ENCODE results near the gene TENT5A. TPM values are rescaled to one million over a fixed set of nuclear protein-coding genes. Genes with fewer than 3 reads are reported as not detected.
"Not testable (repeated sequence)": the region's sequence is repeated elsewhere in the genome, so short reads cannot be mapped to it uniquely, and the experiment has no call there.

Gene TENT5A
- total RNA-seq, 1 donor from 2014 or later: 9.2 TPM

- H3K36me3 ChIP-seq (ENCODE audit: control insufficient read depth, insufficient read depth, low read length): no peaks in the 10 kb centered on the region
- FAIRE-seq (no peak), DNase-seq (ENCODE audit: low read depth) (no peak)
- no peaks in the 10 kb centered on the region for H3K27me3 ChIP-seq (ENCODE audit: control insufficient read depth, insufficient read depth, low read length)
- TF ChIP-seq CTCF (IDR thresholded peaks at IDR 0.05; ENCODE audit: insufficient read depth, low read length, severe bottlenecking): no peak
- no peak overlapping the region for H3K4me3 ChIP-seq (ENCODE audit: low read depth, low read length)
Measured at GRCh38 chr6:81749707-81750106, 2.8 kb downstream of the TENT5A start.

- H3K4me3 ChIP-seq (ENCODE audit: low read depth, low read length): no peak overlapping the region
- TF ChIP-seq CTCF (IDR thresholded peaks at IDR 0.05; ENCODE audit: insufficient read depth, low read length, severe bottlenecking): no peak
- no peak for FAIRE-seq
Measured at GRCh38 chr6:81748994-81749393, 3.5 kb downstream of the TENT5A start.

GRCh38 chr6:81747327-81747726, 5.2 kb downstream of the TENT5A start:
- Histone ChIP-seq H3K4me3 (ENCODE audit: low read depth, low read length) (no peak overlapping the region), H3K36me3 (ENCODE audit: control insufficient read depth, insufficient read depth, low read length) (no peaks in the 10 kb centered on the region), H3K27me3 (ENCODE audit: control insufficient read depth, insufficient read depth, low read length) (no peaks in the 10 kb centered on the region)
- FAIRE-seq (no peak), DNase-seq (ENCODE audit: low read depth) (no peak)
- TF ChIP-seq CTCF (IDR thresholded peaks at IDR 0.05; ENCODE audit: insufficient read depth, low read length, severe bottlenecking): no peak

More at GRCh38 chr6:81748994-81749393, 3.5 kb downstream of the TENT5A start:
- H3K36me3 ChIP-seq (ENCODE audit: control insufficient read depth, insufficient read depth, low read length): no peaks in the 10 kb centered on the region
- no peaks in the 10 kb centered on the region for H3K27me3 ChIP-seq (ENCODE audit: control insufficient read depth, insufficient read depth, low read length)
- no peak for DNase-seq (ENCODE audit: low read depth)

GRCh38 chr6:81744131-81744530, 8.3 kb downstream of the TENT5A start:
- H3K4me3 ChIP-seq (ENCODE audit: low read depth, low read length): no peak overlapping the region
- DNase-seq (ENCODE audit: low read depth) (no peak), FAIRE-seq (no peak)
- H3K27me3 ChIP-seq (ENCODE audit: control insufficient read depth, insufficient read depth, low read length): no peaks in the 10 kb centered on the region
- TF ChIP-seq CTCF (IDR thresholded peaks at IDR 0.05; ENCODE audit: insufficient read depth, low read length, severe bottlenecking): no peak
- H3K36me3 ChIP-seq (ENCODE audit: control insufficient read depth, insufficient read depth, low read length): no peaks in the 10 kb centered on the region

- FAIRE-seq: no peak
- no peak overlapping the region for H3K4me3 ChIP-seq (ENCODE audit: low read depth, low read length)
- TF ChIP-seq CTCF (IDR thresholded peaks at IDR 0.05; ENCODE audit: insufficient read depth, low read length, severe bottlenecking): no peak
- H3K36me3 ChIP-seq (ENCODE audit: control insufficient read depth, insufficient read depth, low read length): no peaks in the 10 kb centered on the region
- no peak for DNase-seq (ENCODE audit: low read depth)
- no peaks in the 10 kb centered on the region for H3K27me3 ChIP-seq (ENCODE audit: control insufficient read depth, insufficient read depth, low read length)
Measured at GRCh38 chr6:81743649-81744048, 8.8 kb downstream of the TENT5A start.

GRCh38 chr6:81741689-81742088, 10.8 kb downstream of the TENT5A start:
- no peak for TF ChIP-seq CTCF (IDR thresholded peaks at IDR 0.05; ENCODE audit: insufficient read depth, low read length, severe bottlenecking)
- DNase-seq (ENCODE audit: low read depth) (no peak), FAIRE-seq (no peak)
- H3K27me3 ChIP-seq (ENCODE audit: control insufficient read depth, insufficient read depth, low read length): no peaks in the 10 kb centered on the region
- H3K36me3 ChIP-seq (ENCODE audit: control insufficient read depth, insufficient read depth, low read length): no peaks in the 10 kb centered on the region
- no peak overlapping the region for H3K4me3 ChIP-seq (ENCODE audit: low read depth, low read length)

- FAIRE-seq; H3K4me3 ChIP-seq (ENCODE audit: low read depth, low read length); H3K36me3 ChIP-seq (ENCODE audit: control insufficient read depth, insufficient read depth, low read length); H3K27me3 ChIP-seq (ENCODE audit: control insufficient read depth, insufficient read depth, low read length); DNase-seq (ENCODE audit: low read depth): not testable (repeated sequence)
Measured at GRCh38 chr6:81740591-81740990, 11.9 kb downstream of the TENT5A start.
